Vagina (tissue), 2 donors: ENCODE results near the gene HIPK2.

Experiments used
- POLR2A ChIP-seq, 2 donors: fragments of 450-650 bp; IDR thresholded peaks; one replicate each; pipeline ENCODE4 v1.6.1; 2017; ENCODE audit warnings: antibody characterized with exemption in 2 of 2, mild to moderate bottlenecking in 2 of 2, moderate library complexity in 2 of 2
- TF ChIP-seq, protein P1 (sequence below), 3 experiments: fragments of 450-650 bp in 2 of 3; fragments of 200-600 bp in 1 of 3; sonication (generic) in 1 of 3; IDR thresholded peaks; one replicate each; pipeline ENCODE4 v1.5.1; 2017 to 2019; ENCODE audit warnings: antibody characterized with exemption in 3 of 3, mild to moderate bottlenecking in 2 of 3, moderate library complexity in 2 of 3

DNA sequence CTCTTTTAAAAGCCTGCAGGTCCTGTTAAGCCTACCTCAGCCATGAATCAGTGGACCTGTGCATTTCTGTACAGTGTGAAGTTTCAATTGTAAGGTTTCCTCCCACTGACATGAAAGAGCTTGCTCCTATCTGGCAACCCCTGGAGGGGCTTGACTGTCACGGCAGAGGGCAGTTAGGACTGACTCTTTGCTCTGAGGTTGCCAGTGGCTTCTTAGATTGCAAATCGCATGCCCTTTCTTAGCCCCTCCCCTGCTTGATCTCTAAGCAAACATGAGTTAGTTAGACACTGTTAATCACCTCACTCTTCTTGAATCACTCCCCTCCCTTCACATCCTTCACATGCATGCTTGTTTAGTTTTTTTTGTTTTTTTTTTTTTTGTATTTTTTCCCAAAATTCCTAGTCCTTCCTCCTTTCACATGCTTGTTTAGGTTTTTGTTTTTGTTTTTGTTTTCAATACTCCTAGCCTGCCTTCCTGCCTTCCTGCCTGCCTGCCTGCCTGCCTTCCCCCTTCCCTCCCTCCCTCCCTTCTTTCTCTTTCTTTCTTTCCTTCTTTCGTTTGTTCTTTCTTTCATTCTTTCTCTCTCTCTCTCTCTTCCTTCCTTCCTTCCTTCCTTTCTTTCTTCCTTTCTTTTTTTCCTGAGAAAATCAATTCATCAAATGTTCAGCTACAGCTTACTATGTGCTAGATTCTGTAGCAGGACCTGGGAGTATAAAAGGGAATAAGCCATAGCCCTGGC lies 6.0 kb upstream of the HIPK2 start:
- TF ChIP-seq, protein P1, sequence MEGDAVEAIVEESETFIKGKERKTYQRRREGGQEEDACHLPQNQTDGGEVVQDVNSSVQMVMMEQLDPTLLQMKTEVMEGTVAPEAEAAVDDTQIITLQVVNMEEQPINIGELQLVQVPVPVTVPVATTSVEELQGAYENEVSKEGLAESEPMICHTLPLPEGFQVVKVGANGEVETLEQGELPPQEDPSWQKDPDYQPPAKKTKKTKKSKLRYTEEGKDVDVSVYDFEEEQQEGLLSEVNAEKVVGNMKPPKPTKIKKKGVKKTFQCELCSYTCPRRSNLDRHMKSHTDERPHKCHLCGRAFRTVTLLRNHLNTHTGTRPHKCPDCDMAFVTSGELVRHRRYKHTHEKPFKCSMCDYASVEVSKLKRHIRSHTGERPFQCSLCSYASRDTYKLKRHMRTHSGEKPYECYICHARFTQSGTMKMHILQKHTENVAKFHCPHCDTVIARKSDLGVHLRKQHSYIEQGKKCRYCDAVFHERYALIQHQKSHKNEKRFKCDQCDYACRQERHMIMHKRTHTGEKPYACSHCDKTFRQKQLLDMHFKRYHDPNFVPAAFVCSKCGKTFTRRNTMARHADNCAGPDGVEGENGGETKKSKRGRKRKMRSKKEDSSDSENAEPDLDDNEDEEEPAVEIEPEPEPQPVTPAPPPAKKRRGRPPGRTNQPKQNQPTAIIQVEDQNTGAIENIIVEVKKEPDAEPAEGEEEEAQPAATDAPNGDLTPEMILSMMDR (IDR thresholded peaks at IDR 0.05) = no peak
- no peak for TF ChIP-seq POLR2A (IDR thresholded peaks at IDR 0.05)
